PC-3 (cell line): ENCODE results near the gene TXN2. TPM values are rescaled to one million over a fixed set of nuclear protein-coding genes. Genes with fewer than 3 reads are reported as not detected.
"Not testable (repeated sequence)": the region's sequence is repeated elsewhere in the genome, so short reads cannot be mapped to it uniquely, and the experiment has no call there.

Source experiments
- ATAC-seq: fragments of 200-7000 bp; cut with Tn5 transposase; 2 replicates; pipeline ENCODE4 v1.9.1; 2020; ENCODE audit warnings: mild to moderate bottlenecking, moderate library complexity
- BruUV-seq: library from RNA; stranded (reverse); fragments of 400-500 nt; replicated peaks from 2 replicates; lab custom pipeline; 2021; lab: Mats Ljungman, UMichigan
- CTCF ChIA-PET: fragments of 300-600 bp; sonication (Branson Sonifier 250); formaldehyde crosslinking; loops from one replicate; lab custom pipeline; 2022; ENCODE audit warnings: antibody characterized with exemption; lab: Charles Lee
- POLR2A ChIA-PET: fragments of 300-600 bp; sonication (Branson Sonifier 250); formaldehyde crosslinking; loops from one replicate; lab custom pipeline; 2022; ENCODE audit warnings: antibody characterized with exemption; ENCODE audit not compliant: unreplicated experiment; lab: Charles Lee
- DNase-seq: peaks from one replicate; pipeline ENCODE4 v3.0.0-alpha.2; 2015
- H2AFZ ChIP-seq: fragments of 300-600 bp; sonication (generic); 2 replicates; pipeline ENCODE4 v1.6.0; 2016; ENCODE audit warnings: antibody characterized with exemption, low read length
- H3F3A ChIP-seq: fragments of 300-600 bp; sonication (generic); one replicate; pipeline ENCODE4 v1.6.0; 2017; ENCODE audit warnings: antibody characterized with exemption, low read length, control low read depth, mild to moderate bottlenecking; ENCODE audit not compliant: unreplicated experiment
- H3K27ac ChIP-seq: fragments of 300-600 bp; sonication (generic); 2 replicates; pipeline ENCODE4 v1.5.1; 2016; ENCODE audit warnings: mild to moderate bottlenecking, low read length
- H3K27me3 ChIP-seq: fragments of 300-600 bp; sonication (generic); 2 replicates; pipeline ENCODE4 v1.6.1; 2016; ENCODE audit warnings: low read length, mixed read lengths
- H3K36me3 ChIP-seq: fragments of 300-600 bp; sonication (generic); 2 replicates; pipeline ENCODE4 v1.6.1; 2016; ENCODE audit warnings: low read depth, mixed run types, low read length, mixed read lengths
- H3K4me1 ChIP-seq: fragments of 300-600 bp; sonication (generic); 2 replicates; pipeline ENCODE4 v1.5.1; 2016; ENCODE audit warnings: low read length; ENCODE audit not compliant: insufficient read depth
- H3K4me2 ChIP-seq: fragments of 300-600 bp; sonication (generic); 2 replicates; pipeline ENCODE4 v1.6.0; 2016; ENCODE audit warnings: low read length
- H3K4me3 ChIP-seq: fragments of 300-600 bp; sonication (generic); 2 replicates; pipeline ENCODE4 v1.5.1; 2016; ENCODE audit warnings: mild to moderate bottlenecking, low read length, mixed read lengths
- H3K79me2 ChIP-seq: fragments of 300-600 bp; sonication (generic); 2 replicates; pipeline ENCODE4 v1.6.1; 2017; ENCODE audit warnings: low read length, mixed read lengths
- H3K9ac ChIP-seq: fragments of 300-600 bp; sonication (generic); 2 replicates; pipeline ENCODE4 v1.6.0; 2016; ENCODE audit warnings: mild to moderate bottlenecking, low read length
- H3K9me2 ChIP-seq: fragments of 300-600 bp; sonication (generic); replicated peaks from 2 replicates; pipeline ENCODE4 v1.6.1; 2016; ENCODE audit warnings: mixed run types, low read length, mixed read lengths
- H3K9me3 ChIP-seq: fragments of 300-600 bp; sonication (generic); 2 replicates; pipeline ENCODE4 v1.6.1; 2016; ENCODE audit warnings: low read length, mixed read lengths
- H4K20me1 ChIP-seq: fragments of 300-600 bp; sonication (generic); 2 replicates; pipeline ENCODE4 v1.6.1; 2016; ENCODE audit warnings: low read length, mixed read lengths
- CTCF ChIP-seq: fragments of 300-600 bp; sonication (generic); conservative IDR thresholded peaks from 2 replicates; pipeline ENCODE4 v1.5.1; 2017; ENCODE audit warnings: antibody characterized with exemption, low read depth, mild to moderate bottlenecking, low read length
- EZH2 ChIP-seq: fragments of 300-600 bp; sonication (generic); IDR thresholded peaks from one replicate; pipeline ENCODE4 v1.6.1; 2017; ENCODE audit warnings: antibody characterized with exemption, mild to moderate bottlenecking, low read length; ENCODE audit not compliant: unreplicated experiment
- EZH2phosphoT487 ChIP-seq: fragments of 300-600 bp; sonication (generic); IDR thresholded peaks from 2 replicates; pipeline ENCODE4 v1.6.1; 2018; ENCODE audit warnings: mild to moderate bottlenecking, antibody characterized with exemption, low read length, borderline replicate concordance
- intact Hi-C: fragments of 100-400 bp; cut with micrococcal nuclease; formaldehyde crosslinking; loops from 2 replicates; pipeline ENCODE4 v1.9.0; 2023
- total RNA-seq: library from RNA; depleted of rRNA; stranded (reverse); fragments of >200 nt; gene quantifications from 2 replicates; pipeline ENCODE4 v1.2.3, GENCODE V29; 2014

The TXN2 gene
- total RNA-seq, 1 experiment from 2014 or later: 49.6 TPM

DNA sequence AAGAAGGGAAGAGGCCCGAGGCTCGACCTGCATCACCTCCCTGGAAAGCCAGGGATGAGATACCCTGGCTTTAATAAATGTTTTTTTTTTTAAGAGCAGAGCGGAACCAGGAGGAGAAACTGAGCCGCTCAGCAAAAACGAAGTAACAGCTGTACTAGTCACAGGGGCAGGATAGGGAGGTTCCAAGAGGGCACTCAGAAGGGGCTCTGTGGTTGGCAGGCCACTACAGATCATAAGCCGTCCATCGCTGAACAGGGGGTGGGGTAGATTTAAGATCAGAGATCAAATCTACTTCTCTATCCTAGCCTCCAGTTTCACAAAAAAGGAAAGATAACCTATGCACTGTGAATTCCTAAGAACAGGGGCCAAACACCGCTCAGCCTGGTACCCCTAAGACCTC is 46.9 kb upstream of the TXN2 start:
- ATAC-seq (no peak), DNase-seq (no peak)
- no TSS peak for BruUV-seq
- no peaks in the 10 kb centered on the region for H3F3A ChIP-seq
- H3K36me3 ChIP-seq: peaks cover 33% of the 10 kb centered on the region
- ChIA-PET POLR2A (no interaction called here), CTCF (no interaction called here)
- H3K4me3 ChIP-seq: peak overlapping the region; percentile 88
- H3K9ac ChIP-seq: peak overlapping the region; percentile 97
- peak overlapping the region; percentile 99 for H3K4me2 ChIP-seq
- TF ChIP-seq EZH2: no peak
- TF ChIP-seq CTCF: no peak
- TF ChIP-seq EZH2phosphoT487: no peak
- no peaks in the 10 kb centered on the region for H3K9me3 ChIP-seq
- intact Hi-C loops: no loop called here
- H3K79me2 ChIP-seq: peaks cover 39% of the 10 kb centered on the region
- H2AFZ ChIP-seq: peak overlapping the region; percentile 71
- H3K4me1 ChIP-seq: peaks cover 15% of the 10 kb centered on the region
- no peaks in the 10 kb centered on the region for H3K9me2 ChIP-seq
- no peaks in the 10 kb centered on the region for H3K27me3 ChIP-seq
- H4K20me1 ChIP-seq: peaks cover 20% of the 10 kb centered on the region
- peak overlapping the region; percentile 86 for H3K27ac ChIP-seq

DNA sequence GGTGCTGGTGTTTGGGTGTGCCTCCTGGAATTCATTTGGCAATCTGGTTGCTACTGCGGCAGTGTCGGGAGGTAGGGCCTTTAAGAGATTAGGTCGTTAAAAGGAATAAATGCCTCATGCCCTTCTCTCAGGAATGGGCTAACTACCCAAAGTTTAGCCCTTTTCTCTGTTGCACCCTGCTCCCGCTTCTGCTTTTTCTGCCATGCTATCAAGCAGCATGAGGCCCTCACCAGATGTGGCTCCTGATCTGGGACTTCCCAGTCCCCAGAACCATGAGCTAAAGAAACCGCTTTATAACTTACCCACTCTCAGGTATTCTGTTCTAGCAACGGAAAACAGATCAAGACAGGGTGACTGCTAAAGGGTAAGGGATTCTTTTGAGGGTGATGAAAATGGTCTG is 41.2 kb upstream of the TXN2 start:
- Histone ChIP-seq H4K20me1 (peaks cover 20% of the 10 kb centered on the region), H3K27me3 (no peaks in the 10 kb centered on the region), H3K9ac (no peak overlapping the region), H3K79me2 (peaks cover 26% of the 10 kb centered on the region), H3K9me3 (no peaks in the 10 kb centered on the region), H3K4me3 (no peak overlapping the region), H3K36me3 (peaks cover 77% of the 10 kb centered on the region), H3K4me2 (no peak overlapping the region), H3F3A (no peaks in the 10 kb centered on the region), H3K4me1 (peaks cover 7% of the 10 kb centered on the region; the same call in 1 of the 2 replicates), H3K9me2 (no peaks in the 10 kb centered on the region), H2AFZ (no peak overlapping the region), H3K27ac (no peak overlapping the region)
- DNase-seq (no peak), ATAC-seq (no peak)
- intact Hi-C loops: no loop called here
- BruUV-seq: no TSS peak
- TF ChIP-seq CTCF: no peak
- TF ChIP-seq EZH2phosphoT487: no peak
- TF ChIP-seq EZH2: no peak
- CTCF ChIA-PET: no interaction called here
- POLR2A ChIA-PET: no interaction called here

- no peaks in the 10 kb centered on the region for H3F3A ChIP-seq
- no peak overlapping the region for H3K27ac ChIP-seq
- no peak overlapping the region for H2AFZ ChIP-seq
- peaks cover 2% of the 10 kb centered on the region; the same call in 1 of the 2 replicates for H4K20me1 ChIP-seq
- H3K27me3 ChIP-seq: no peaks in the 10 kb centered on the region
- H3K36me3 ChIP-seq: peaks cover 77% of the 10 kb centered on the region
- DNase-seq (no peak), ATAC-seq (no peak)
- TF ChIP-seq EZH2 (no peak), CTCF (no peak), EZH2phosphoT487 (no peak)
- H3K4me3 ChIP-seq: no peak overlapping the region
- no TSS peak for BruUV-seq
- H3K4me1 ChIP-seq: no peaks in the 10 kb centered on the region
- H3K9me3 ChIP-seq: no peaks in the 10 kb centered on the region
- no peak overlapping the region for H3K9ac ChIP-seq
- CTCF ChIA-PET: no interaction called here
- intact Hi-C loops: no loop called here
- peaks cover 3% of the 10 kb centered on the region; the same call in 1 of the 2 replicates for H3K79me2 ChIP-seq
- POLR2A ChIA-PET: interaction anchor here (0.7 kb wide), 1 partner anchor 10 kb away, joined by 5 read pairs; no protein-coding TSS in a partner anchor
- no peaks in the 10 kb centered on the region for H3K9me2 ChIP-seq
- no peak overlapping the region for H3K4me2 ChIP-seq
Measured at GRCh38 chr22:36520423-36520822, 39.0 kb upstream of the TXN2 start.

DNA sequence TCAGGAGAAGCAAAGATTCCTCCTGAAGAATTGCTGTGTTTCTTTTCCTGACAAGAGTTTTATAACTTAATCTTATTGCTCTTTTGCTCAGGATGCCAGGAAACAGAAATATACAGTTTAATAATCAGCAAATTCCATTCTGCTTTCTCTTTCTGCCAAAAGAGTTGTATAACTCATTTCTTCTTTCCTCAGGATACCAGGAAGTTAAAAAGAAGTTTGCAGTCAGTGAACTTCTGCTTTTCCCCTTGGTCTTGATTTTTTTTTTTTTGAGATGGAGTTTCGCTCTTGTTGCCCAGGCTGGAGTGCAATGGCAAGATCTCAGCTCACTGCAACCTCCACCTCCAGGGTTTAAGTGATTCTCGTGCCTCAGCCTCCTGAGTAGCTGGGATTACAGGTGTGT is 38.5 kb upstream of the TXN2 start:
- ATAC-seq, H3K4me2 ChIP-seq, H3K27ac ChIP-seq, H3K79me2 ChIP-seq, intact Hi-C loops, H3K4me3 ChIP-seq, DNase-seq, H4K20me1 ChIP-seq, H3K9me2 ChIP-seq, H3F3A ChIP-seq, H2AFZ ChIP-seq, BruUV-seq, H3K4me1 ChIP-seq, H3K27me3 ChIP-seq, H3K9ac ChIP-seq, CTCF ChIA-PET, H3K9me3 ChIP-seq: not testable (repeated sequence)
- POLR2A ChIA-PET: interaction anchor here (0.6 kb wide), 1 partner anchor 10 kb away, joined by 3 read pairs; no protein-coding TSS in a partner anchor
- H3K36me3 ChIP-seq: peaks cover 73% of the 10 kb centered on the region
